Renal cortical epithelial cell (primary cell): ENCODE measurements around the gene FOXK1. TPM values are rescaled to one million over a fixed set of nuclear protein-coding genes. Genes with fewer than 3 reads are reported as not detected.
"Not testable (repeated sequence)": the region's sequence is repeated elsewhere in the genome, so short reads cannot be mapped to it uniquely, and the experiment has no call there.

Experiments
- DNase-seq: peaks from one replicate; pipeline ENCODE4 v3.0.0-alpha.2; 2011; ENCODE audit warnings: low read depth
- total RNA-seq: library from RNA; depleted of rRNA; stranded (reverse); fragments of >200 nt; gene quantifications from 2 replicates; pipeline ENCODE4 v1.2.3, GENCODE V29; 2014

Gene FOXK1
- total RNA-seq, 1 donor from 2014 or later, result 45.8 TPM

- no peak for DNase-seq
These were observed 103.9 kb downstream of the FOXK1 start for GRCh38 chr7:4786015-4786414.

DNA sequence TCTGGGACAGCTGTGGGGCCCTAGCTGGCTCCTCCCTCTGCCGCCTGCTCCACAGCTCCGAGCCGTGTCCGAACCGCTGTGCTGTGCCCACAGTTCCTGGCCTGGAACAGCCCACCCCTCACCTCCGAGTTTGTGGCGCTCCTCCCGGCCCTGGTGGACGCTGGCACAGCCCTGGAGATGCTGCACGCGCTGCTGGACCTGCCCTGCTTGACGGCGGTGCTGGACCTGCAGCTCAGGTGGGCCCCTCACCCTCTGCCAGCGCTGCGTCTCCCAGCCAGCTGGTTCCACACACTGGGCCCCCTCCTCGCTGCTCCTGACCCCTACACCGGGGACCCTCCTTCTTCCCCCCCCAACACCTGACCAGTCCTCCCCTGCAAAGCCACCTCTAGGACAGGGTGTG is 105.4 kb downstream of the FOXK1 start:
- no peak for DNase-seq

DNA sequence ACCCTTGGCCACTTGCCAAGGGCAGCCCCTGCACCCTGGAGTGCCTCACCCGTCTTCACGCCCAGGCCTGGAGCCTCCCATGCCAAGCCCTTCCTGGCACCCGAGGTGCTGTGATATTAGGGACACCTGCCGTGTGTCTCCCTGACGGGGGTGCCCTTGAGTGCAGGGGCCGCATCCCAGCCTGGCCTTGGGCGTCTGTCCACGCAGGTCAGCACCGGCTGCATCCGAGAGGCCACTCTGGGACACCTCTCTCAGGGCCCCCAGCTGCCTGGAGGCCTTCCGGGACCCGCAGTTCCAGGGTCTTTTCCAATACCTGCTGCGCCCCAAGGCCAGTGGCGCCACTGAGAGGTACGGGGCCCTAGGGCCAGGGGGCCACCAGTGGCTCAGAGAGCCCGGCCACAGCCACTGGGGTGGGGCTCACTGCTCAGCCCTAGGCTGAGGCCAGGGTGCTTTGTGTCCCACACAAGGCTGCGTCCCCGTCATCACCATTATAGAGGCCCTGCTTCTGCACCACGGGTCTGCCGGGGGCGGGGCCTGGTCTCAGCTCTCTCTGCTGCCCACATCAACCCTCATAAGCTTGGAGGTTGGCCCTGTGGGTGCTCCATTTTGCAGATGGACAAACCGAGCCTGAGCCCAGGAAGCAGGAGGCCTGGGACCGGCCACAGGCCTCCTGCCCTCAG is 106.0 kb downstream of the FOXK1 start:
- no peak for DNase-seq

GRCh38 chr7:4788627-4789189 is 106.6 kb downstream of the FOXK1 start:
- DNase-seq, result no peak

DNA sequence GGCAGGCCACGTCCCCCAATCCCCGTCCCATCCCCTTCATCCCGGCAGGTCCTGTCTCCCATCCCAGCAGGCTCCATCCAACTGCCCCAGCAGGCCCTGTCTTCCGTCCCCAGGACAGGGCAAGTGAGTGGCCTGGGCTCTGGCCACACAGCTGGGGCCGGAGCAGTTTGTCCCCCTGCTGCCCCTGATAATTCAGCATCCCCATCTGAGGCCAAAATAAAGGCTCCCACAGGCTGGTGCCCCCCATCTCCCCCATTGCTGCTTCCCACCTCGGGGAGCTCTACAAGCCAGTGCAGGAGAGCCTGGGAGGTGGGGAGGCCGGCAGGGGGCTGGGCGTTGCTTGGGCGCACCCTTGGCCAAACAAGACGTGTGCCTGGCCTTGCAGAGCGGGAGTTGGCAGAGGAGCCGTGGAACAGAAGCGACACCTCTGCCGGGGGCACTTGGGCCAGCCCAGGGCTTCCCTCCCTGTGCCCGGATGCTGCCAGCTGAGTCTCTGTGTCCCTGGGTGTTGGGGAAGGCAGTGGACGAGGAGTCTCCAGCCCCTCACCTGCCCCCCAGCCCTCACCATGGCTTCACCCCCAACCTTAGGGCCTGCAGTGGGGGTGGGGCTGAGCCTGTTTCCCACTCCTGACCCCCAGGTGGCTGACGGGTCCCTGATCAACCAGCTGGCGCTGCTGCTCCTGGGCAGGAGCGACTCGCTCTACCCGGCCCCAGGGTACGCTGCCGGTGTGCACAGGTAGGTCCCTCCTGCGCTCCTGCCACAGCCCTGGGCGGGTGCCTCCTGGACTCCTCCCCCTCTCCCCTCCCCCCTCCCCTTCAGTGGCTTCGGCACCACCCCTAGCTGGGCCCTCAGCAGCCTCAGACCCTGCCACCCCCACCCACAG is 107.3 kb downstream of the FOXK1 start:
- no peak for DNase-seq

DNA sequence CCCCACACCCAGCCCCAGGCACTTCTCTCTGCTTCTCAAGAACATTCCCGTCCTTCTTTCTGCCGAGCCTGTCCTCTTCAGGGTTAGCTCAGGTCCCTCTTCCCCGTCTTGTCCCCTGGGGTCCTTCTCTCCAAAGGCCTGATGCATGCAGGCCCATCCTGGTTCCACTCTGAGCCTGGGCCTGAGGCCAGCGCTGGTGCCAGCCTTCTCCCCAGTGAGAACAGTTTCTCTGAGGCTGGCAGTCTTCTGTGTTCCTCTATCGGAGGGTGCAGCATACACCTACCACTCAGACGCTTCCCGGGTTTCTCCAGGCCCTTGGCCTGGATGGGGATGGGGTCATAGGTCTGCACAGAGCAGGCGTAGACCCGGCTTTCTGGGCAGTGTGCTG is 108.0 kb downstream of the FOXK1 start:
- no peak for DNase-seq

- no peak for DNase-seq
These were observed 108.5 kb downstream of the FOXK1 start for GRCh38 chr7:4790516-4790991.

DNA sequence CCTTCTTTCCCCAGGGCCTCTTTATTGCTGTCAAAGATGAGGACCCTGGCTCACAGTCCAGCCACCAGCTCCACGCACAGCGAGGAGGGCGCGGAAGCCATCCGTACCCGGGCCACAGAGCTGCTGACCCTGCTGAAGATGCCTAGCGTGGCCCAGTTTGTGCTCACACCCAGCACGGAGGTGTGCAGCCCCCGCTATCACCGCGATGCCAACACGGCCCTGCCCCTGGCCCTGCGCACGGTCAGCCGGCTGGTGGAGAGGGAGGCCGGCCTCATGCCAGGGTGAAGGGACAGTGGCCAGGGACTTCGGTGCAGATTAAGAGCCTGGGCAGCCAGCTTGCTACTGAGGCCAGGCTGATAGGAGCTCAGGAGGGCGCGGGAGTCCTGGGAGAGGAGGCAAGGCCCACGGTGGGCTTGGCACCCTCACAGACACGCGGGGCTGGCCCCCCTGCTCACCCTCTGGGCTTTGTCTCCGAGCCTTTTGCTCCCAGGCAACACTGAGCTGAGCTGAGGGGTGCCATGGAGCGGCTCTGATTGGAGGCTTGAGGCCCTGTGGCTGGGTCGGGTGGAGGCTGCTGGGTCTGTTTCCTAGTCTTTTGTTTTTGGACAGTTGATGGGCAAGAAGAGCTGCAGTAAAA is 109.1 kb downstream of the FOXK1 start:
- no peak for DNase-seq

GRCh38 chr7:4791738-4792536 is 109.8 kb downstream of the FOXK1 start:
- DNase-seq, result no peak

GRCh38 chr7:4792537-4793126 is 110.5 kb downstream of the FOXK1 start:
- DNase-seq, result no peak

GRCh38 chr7:4793385-4793993 is 111.4 kb downstream of the FOXK1 start:
- DNase-seq, result not testable (repeated sequence)

DNA sequence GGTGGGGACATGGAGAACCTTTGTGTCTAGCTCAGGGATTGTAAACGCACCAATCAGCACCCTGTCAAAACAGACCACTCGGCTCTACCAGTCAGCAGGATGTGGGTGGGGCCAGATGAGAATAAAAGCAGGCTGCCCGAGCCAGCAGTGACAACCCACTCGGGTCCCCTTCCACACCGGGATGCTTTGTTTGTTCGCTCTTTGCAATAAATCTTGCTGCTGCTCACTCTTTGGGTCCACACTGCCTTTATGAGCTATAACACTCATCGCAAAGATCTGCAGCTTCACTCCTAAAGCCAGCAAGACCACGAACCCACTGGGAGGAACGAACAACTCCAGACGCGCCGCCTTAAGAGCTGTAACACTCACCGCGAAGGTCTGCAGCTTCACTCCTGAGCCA is 112.1 kb downstream of the FOXK1 start:
- not testable (repeated sequence) for DNase-seq

GRCh38 chr7:4794591-4795350 is 112.7 kb downstream of the FOXK1 start:
- DNase-seq, result no peak

DNA sequence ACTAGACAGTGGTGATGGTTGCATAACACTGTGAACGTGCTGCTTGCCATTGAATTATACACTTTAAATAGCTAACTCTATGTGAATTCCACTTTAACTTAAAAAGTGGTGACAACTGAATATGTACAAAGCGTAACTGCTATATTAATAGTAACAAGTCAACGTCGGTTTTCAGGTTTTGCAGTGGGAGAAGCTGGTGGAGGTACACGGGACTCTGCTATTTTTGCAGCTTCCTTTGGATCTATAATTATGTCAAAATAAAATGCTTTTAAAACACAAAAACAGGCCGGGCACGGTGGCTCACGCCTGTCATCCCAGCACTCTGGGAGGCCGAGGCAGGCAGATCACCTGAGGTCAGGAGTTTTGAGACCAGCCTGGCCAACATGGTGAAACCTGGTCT is 114.4 kb downstream of the FOXK1 start:
- DNase-seq, result no peak

DNA sequence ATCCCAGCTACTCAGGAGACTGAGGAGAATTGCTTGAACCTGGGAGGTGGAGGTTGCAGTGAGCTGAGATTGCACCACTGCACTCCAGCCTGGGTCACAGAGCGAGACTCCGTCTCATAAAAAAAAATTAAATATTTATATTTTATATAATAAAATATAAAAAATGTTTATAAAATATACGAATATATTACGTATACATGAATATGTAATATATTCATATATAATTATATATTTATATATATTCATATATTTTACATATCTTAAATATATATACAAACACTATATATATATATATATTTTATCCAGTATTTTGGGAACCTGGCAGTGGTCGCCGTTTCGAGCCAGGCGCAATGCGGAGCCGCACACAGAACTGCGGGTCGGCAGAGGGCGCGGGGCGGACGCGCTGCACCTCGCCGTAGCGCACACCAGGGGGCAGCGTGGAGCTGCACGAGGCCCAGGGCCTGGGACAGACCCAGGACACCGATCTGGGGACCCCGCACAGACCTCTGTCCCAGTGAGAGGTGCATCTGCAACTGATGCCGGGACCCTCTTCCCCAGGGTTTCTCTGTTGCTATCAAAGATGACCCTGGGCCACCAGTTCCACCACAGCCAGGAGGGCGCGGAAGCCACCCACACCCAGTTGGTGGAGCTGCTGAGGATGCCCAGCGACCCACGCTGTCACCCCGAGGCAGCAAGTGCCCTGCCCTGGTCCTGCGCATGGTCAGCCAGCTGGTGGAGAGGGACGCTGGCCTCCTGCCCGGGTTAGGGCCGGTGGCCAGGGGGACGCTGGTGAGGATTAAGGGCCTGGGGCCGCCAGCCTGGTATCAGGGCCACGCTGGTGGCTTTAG is 116.0 kb downstream of the FOXK1 start:
- DNase-seq, result no peak

- no peak for DNase-seq
These were observed 116.7 kb downstream of the FOXK1 start for GRCh38 chr7:4798706-4799235.

DNA sequence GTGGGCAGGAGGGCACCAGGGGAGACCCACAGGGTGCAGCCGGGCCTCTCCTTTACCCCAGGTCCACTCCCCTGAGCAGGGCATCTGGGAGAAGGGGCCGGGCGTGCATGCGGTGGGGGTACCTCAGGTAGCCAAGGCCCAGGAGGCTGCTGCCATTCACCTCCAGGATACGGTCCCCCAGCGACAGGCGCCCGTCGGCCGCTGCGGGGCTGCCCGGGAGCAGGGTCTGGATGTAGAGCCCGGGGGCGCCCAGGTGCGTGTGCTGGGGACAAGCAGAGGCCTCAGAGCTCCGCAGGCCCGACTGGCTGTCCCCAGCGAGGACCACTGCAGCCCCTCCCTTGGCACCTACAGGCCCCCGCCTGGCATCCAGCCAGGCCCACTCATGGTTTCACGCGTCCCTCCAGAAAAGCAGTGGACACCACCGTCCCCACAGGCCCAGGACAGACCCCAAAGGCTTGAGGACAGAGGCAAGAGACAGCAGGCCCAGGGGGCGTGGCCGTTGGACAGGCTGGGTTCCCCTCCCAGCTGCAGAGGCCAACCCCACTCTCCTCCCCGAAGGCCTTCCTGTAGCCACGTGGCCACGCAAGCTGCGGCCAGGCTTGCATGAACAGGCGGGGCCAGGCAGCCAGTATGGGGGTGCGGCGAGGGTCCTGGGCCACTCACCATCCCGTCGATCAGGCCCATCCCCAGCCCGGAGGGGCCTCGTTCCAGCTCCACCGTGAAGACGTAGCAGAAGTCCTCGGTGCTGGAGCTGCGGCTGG is 117.6 kb downstream of the FOXK1 start:
- no peak for DNase-seq

DNA sequence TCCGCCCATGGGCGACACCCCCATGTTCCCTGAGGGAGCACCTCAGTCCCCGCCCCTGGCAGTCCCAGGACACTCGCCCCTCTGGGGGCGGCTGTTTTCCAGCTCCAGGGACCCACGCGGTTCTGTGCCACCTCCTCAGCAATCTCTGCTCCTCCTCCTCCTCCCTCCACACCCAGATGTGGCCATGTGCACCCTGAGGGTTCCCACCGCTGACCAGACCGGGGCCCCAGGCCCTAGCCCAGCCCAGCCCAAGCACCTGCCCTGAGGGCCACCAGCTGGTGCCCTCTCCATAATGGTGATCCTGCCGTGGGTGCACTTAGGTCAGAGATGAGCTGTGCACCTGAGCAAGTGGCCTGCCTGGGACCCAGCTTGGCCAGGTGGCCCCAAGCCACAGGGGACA is 118.4 kb downstream of the FOXK1 start:
- no peak for DNase-seq
